ENCODE data around the gene NMBR. TPM values are rescaled to one million over a fixed set of nuclear protein-coding genes. Genes with fewer than 3 reads are reported as not detected.
"Not testable (repeated sequence)": the region's sequence is repeated elsewhere in the genome, so short reads cannot be mapped to it uniquely, and the experiment has no call there.

The NMBR gene
- 0.30 TPM in 1 of 2 replicates, not detected in the other for total RNA-seq (2014; rRNA removed; shearing (Covaris generic))

DNA sequence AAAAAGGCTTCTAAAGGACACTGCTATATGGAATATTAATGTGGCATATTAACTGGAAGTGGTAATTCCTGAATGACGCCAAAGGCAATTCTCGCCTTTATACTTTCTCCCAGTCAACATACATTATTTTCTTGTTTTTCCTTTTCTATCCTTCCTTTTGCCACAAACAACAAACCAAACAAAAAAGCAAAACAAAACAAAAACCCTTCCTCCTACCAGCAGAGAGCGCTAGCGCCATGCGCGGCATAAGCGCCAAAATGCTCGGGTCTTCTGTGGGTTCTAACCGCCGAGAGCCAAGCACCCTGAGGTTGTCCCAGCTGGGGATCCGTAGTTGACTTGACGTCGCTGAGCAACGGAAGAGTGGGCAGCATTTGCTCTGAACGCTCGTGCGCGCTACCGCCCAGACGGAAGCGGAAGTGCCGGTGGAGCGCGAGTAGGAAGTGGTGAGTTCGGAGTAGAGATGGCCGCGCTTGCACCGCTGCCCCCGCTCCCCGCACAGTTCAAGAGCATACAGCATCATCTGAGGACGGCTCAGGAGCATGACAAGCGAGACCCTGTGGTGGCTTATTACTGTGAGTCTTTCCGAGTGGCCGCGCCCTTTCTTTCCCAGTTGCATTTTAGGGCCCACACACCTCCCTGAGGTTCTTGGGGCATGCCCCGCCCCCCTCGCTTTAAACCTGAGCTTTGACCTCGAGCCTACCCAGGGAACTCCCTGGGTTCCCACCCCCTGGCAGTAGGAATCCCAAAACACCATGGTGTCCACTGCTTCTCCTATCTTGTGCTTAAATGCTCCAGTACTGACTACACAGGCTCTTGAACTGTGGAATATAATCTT is at the start of gene NMBR, which contains the start of gene VTA1:
NMBR (minus strand) TSS at position 295 of the 835 bp plus-strand sequence. CDS start 58,464 bp downstream, outside the sequence.
VTA1 (plus strand) TSS at position 436 of the 835 bp plus-strand sequence; CDS start at position 461, 25 bp downstream.
- DNase-seq (ENCODE audit: low read depth): peak; percentile 100

DNA sequence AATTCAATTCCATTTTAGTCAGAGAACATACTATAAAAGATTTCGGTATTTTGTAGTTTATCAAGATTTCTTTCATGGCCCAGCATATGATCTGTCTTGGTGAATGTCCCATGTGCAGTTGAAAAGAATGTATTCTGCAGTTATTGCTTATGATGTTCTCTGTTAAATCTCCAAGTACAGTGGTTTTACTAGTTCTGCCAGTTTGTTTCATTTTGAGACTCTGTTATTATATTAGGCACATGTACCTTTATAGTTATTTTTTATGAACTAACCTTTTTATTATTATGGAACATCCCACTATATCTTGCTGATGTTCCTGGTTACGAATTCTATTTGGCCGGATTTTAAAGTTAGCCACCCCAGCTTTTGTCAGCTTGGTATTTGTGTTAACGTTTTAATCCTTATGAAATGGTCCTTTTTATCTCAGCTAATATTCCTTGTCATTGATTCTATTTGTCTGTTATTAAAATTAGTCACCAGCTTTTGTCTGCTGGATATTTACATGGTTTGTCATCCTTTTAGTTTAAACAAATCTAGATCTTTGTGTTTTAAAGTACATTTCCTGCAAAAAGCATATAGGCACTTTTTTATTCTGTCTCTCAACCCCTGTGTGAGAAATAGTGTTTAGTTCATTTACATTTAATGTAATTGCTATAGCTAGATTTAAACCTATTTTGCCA is 49.1 kb upstream of the NMBR start:
- DNase-seq (ENCODE audit: low read depth): peak; percentile 22

DNA sequence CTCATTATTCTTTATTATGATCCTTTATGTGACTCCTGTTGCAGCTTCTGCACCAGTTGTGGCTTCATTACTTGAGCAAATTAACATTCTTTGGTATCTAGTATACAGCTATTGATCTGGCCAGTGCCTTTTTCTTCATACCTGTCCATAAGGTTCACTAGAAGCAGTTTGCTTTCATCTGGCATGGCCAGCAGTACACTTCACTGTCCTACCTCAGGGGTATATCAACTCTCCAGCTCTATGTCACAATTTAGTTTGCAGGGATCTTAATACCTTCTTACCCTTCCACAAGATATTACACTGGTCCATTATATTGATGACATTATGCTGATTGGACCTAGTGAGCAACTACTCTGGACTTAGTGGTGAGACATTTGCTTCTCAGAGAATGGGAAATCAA is 46.7 kb upstream of the NMBR start:
- no peak for DNase-seq (ENCODE audit: low read depth)

DNA sequence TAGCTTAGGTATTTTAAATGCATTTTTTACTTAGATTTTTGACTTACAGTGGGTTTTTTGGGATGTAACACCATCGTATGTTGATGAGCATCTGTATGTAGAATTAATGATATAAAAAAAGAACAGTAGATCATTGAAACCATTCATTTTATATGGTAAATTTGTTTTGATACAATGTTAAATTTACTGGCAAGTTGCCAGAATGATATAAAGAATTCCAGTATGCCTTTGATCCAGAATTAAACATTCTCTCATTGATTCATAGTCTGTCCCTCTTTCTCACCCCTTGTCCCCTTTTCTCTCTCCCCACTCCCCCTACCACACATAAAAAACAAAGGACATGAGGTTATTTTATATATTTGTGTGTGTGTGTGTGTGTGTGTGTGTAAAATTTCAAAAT is 45.4 kb upstream of the NMBR start:
- no peak for DNase-seq (ENCODE audit: low read depth)

DNA sequence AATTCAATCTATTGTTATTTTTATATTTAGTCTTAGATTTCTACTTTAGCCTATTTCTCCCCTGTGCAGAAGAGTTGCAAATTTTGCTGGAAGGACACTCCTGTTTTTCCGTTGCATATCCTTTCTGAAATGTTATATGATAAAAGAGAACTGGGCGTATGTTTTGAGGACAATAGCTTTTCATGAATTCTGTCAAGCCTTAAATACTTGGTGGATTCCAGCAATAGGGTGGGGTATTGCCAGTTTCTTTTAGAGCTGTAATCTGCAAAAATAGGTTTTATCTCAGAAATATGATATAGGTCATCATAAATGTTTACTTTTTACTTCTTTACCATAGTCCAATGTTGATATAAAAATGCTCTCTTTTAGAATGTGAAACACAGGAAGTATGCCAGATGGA is 42.1 kb upstream of the NMBR start:
- DNase-seq (ENCODE audit: low read depth): no peak

DNA sequence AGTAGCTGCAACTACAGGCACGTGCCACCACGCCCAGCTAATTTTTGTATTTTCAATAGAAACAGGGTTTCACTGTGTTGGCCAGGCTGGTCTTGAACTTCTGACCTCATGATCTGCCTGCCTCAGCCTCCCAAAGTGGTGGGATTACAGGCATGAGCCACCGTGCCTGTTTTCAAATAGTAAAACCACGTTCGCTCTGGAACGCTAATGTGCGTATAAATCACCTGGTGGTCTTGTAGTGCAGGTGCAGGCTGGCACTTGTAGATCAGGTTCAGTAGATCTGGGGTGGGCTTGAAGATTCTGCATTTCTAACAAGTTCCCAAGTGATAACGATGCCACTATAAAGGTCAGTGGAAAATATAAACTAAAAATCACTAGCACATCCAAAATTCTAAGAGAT is 41.4 kb upstream of the NMBR start:
- DNase-seq (ENCODE audit: low read depth): not testable (repeated sequence)

DNA sequence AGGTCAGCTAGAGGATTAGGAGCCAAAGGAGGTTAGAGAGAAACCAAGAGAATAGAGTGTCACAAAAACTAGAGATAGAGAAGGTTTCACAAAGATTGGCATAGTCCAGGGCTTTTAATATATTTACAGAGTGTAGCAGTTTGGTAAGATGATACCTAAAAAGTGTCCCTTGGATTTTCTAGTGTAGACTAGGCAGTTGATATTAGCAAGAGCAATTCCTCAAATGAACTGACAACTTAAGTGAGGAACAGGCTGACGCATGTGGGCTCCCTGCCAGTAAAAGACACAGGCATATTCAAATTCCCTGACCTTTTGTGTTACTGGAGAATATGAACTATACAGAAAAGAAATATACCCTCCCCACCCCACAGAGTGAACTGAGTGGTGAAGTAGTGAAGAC is 40.3 kb upstream of the NMBR start:
- DNase-seq (ENCODE audit: low read depth): peak; percentile 63

DNA sequence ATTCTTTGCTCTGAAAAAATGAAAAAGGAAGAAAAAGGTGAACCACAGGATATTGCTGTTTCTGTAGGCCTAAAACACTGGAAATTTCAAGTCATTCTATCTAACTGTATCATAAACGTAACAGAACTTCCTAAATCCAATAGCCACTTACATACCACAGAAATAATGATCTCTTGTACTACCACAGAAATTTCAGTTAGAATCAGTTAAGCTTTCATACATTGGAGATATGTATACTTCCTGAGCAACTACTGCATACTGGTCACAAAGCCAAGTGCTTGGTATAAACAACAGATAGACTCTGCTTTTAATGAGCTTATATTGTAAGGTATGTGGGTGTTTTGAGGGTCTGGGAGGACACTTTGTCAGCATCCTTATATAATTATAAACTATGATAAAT is 38.7 kb upstream of the NMBR start:
- DNase-seq (ENCODE audit: low read depth): no peak

DNA sequence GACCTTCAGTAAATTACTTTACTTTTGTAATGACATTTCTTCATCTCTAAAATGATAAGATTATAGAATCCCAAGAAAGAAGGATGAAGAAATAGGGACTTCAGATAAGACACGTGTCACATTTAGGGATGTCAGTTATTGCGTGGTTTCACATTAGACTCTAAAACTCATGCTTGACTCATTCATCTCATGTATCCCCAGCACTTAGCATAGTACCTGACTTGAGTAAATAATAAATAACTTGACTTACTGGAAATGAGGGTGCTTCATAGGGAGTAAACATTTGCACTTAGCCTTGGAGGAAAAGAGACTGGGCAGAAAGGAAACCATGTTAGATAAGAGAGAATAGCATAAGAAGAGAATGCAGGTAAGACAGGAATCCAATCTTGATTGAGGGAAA is 37.4 kb upstream of the NMBR start:
- no peak for DNase-seq (ENCODE audit: low read depth)

DNA sequence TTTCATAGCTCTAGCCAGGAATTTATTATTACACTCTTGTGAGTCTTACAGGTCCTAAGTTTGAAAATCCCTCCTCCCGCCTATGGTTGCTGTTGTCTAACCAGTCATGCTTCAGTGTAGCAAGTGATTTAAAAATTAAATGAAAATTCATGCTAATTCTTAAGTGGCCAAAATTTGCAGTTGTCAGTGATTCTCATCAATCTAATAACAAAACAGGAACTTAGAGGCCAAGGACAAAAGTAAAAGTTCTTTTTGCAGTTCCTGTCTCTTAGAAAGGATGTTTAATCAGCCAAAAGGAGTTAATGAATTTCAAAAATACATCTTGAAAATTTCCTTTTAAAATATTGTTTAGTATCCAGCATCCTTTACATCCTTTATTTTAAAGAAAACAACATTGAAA is 36.4 kb upstream of the NMBR start:
- DNase-seq (ENCODE audit: low read depth): no peak

DNA sequence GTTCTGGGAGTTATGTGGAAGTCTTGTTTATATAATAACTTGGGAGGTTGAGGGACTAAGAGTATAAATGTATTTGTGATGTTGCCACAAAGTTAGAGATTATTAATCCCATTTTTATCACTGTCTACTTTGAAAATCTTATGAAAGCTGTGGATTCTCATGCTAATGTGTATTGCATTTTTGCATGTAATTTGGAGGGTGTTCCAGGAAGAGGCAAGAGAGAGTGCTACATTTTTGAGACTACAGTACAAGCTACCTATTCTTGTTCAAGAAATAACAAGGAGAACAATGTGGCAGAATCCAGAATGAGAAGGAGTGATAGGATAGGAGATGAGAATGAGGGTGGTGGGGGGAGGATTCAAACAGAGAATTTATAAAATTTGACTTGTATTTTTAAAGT is 35.1 kb upstream of the NMBR start:
- DNase-seq (ENCODE audit: low read depth): no peak

DNA sequence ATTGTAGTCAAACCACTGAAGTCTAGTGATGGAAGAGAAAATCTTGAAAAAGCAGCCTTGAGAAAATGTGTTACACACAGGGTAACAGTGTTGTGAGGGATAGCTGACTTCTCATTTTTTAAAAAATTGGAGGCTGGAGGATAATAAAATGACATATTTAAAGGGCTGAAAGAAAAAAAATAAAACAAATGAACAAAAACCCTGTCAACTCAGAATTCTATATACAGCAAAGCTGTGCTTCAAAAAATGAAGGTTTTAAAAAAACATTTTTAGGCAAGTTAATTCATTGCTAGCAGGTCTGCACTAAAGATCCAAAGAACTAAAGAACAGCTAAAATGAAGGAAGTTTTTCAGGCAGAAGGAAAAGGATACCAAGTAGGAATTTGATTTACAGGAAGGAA is 31.2 kb upstream of the NMBR start:
- no peak for DNase-seq (ENCODE audit: low read depth)

DNA sequence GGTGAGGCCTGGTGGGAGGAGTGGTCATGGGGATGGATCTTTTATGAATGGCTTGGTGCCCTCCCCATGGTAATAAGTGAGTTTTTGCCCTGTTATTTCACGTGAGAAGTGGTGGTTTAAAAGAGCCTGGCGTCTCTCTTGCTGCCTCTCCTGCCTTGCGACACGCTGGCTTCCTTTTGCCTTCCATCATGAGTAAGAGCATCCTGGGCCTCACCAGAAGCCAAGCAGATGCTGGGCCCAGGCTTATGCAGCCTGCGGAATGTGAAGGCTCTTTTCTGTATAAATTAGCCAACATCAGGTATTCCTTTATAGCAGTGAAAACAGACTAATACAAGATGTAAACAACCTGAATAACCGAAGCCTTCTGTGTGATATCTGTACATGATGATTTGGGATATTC is 27.8 kb upstream of the NMBR start:
- DNase-seq (ENCODE audit: low read depth): no peak

DNA sequence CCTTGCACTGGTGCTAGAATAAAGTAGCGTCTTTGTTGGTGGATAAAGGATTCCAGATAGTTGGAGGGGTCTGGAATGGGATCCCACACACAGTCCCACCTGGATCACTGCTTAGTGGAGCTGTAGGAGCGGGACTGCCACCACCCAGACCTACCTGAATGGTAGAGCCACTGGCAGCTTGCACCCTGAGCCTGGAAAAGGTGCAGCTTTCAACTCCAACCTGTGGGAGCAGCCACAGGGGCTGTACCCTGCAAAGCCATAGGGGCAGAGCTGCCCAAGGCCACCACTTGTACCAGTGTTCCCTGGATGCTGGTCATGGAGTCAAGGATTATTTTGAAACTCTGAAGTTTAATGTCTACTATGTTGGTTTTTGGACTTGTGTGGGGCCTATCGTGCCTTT is 27.1 kb upstream of the NMBR start:
- DNase-seq (ENCODE audit: low read depth): no peak

DNA sequence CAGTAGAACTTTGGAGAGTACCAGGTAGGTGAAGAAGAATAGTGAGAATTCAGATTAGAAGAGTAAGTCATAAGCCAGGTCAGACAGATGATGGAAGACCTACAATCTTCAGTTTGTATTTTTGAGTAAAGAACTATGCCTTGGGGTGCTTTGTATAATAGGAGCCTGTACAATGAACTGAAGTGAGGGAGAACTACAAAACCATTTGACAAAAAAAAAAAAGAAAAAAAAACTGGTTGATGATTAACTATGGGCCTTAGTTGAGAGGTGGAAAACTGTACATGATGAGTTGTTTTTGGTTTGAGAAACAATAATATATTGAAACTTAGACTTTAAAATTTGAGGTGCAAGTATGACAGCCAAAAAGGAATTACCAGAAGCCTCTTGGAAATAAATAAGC is 25.8 kb upstream of the NMBR start:
- DNase-seq (ENCODE audit: low read depth): no peak

DNA sequence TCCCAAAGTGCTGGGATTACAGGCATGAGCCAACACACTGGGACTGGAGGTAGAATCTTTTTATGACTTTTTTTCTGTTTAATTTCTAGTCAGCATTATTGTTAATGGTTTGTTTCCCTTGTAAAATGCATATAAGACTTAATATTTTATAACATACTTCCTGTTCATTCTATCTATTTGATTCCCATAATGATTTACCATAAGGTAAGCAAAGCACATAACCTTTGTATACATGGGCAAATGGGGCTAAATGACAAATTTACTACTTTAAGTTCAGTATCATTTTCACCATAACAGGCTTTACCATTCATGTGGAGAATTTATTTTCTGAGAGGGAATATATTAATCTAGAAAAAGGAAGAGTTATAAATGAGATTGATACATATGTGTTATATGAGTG is 24.4 kb upstream of the NMBR start:
- DNase-seq (ENCODE audit: low read depth): no peak

DNA sequence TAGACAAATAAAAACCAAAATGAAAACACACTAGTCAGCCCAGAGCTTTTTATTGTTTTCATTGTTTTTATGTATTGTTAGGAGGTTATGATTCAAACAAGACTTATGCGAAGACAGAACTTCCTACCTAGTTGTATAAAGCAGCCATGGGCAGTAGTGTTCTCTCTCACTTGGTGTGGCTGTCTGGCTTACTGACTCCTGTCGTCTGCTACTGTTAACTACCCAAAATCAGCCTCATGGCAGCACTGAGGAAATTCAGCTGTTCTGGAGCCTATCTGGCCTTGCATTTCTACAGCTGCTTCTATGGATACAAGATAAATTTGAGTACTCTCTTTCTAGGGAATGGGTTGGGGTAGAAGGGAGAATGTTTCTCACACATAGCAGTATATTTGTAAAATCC is 20.6 kb upstream of the NMBR start:
- DNase-seq (ENCODE audit: low read depth): no peak

DNA sequence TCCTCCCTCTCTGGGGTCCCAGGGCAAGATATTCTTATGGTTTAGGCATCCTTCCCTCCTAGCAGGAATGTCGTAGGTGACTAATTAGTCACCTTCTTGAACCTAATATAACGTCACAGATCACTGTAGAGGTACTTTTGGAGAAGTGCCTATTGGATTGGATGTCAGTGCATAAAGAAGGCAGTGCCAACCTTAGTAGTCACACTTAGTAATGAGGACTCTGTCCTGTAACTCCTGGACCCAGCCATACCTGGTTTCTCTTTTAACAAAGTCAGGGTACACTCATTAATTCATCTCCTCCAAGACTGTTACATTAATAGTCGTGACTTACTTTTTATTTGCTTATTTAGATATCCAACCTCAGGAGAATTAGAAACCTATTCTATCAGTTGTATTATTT is 20.1 kb upstream of the NMBR start:
- peak; percentile 14 for DNase-seq (ENCODE audit: low read depth)

DNA sequence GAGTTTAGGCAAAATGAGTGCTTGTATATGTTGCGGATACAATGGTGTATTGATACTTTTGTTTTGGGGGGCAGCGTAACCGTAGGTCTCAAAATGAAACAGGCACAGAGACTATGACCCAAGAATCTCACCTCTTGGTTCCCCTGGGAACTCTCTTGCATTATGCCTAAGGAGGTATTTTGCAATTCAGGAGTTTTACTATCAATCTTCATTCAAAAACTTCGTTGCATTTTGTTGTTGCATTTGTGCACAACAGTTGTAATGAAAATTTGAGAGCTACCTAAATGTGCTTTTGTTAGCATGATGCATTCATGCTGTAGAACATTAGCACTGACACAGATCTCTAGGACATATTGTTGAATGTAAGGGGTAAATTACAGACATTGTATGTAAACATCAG is 18.3 kb upstream of the NMBR start:
- DNase-seq (ENCODE audit: low read depth): no peak

DNA sequence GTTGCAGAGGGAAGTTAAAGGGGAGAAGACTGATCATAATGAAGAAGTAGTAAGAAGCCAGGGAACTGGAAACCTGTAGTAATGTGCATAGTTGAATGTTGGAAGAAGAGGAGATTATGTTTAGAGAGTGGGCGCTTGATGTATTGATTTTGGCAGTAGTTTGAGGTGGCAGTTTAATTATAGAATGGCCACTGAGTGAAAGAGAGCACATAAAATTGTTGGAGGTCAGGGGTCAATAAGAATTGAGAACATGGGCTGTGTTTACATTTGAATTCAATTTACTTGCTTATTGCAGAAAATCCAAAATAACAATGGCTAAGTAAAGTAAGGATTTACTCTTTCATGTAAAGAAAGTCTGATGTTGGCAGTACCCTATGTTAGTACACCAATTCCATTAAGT is 15.9 kb upstream of the NMBR start:
- no peak for DNase-seq (ENCODE audit: low read depth)

DNA sequence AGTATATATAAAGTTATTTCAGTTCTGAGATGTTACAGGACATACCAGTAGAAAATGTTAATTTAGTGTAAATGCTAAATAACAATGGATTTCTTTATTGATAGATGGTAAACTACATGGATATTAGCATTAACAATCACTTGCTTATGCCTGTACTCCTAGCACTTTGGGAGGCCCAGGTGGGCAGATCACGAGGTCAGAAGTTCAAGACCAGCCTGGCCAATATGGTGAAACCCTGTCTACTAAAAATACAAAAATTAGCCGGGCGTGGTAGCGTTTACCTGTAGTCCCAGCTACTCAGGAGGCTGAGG is 9.8 kb upstream of the NMBR start:
- DNase-seq (ENCODE audit: low read depth): not testable (repeated sequence)

DNA sequence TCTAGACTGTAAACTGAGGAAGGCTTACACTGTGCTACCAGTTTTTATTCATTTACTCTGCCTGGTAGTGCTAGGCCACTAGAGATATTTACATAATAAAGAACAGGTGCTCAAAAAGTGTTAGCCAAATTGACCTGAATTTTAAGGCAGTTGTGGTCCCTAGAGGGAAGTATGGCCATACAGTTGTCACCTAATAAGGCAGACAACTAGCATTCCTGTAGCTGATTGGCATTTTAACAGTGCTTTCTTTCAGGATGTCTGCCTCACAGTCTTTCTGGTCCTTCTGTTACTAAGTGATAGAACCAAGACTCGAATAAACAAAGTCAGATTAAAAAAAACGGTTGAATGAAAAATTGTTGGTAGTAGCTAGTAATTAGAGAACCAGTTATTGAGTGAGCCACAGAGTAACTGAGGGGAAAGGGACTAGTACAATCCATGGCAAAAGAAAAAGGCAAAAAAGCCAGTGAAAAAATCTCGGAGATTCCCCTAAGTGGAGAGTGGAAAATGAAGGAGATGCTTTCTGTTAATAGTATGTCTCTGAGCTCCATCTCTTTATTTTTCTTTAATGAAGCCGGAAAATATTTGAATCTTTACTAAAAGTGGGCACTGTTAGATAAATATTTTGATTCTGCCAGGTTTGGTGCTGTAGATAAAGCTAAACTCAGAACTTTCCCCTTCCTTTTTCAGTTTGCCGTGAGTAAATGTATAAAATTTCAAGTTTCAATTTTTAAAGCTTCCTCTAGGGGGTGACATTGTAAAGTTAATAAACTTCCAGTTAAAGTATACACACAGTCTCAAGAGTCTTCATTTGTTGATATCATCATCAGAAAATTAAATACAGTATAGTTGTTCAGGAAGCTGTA is 9.2 kb upstream of the NMBR start:
- DNase-seq (ENCODE audit: low read depth): peak; percentile 32
